GM06990 (cell line): ENCODE data around the gene ARMC8.

Experiments
- DNase-seq: peaks from one replicate; pipeline ENCODE4 v3.0.0-alpha.2; 2011; ENCODE audit not compliant: insufficient read length; ENCODE audit errors: extremely low read depth
- H3K27me3 ChIP-seq: replicated peaks from 2 replicates; pipeline ENCODE4 v1.6.0; 2011; ENCODE audit warnings: low read length; ENCODE audit not compliant: control insufficient read depth, insufficient read depth
- H3K36me3 ChIP-seq: 2 replicates; pipeline ENCODE4 v1.5.1; 2011; ENCODE audit warnings: low read length; ENCODE audit not compliant: control insufficient read depth, insufficient read depth
- H3K4me3 ChIP-seq: replicated peaks from 2 replicates; pipeline ENCODE4 v1.5.1; 2011; ENCODE audit warnings: low read depth, mild to moderate bottlenecking, control low read depth, low read length
- CTCF ChIP-seq: IDR thresholded peaks from 2 replicates; pipeline ENCODE4 v1.5.1; 2011; ENCODE audit warnings: low read length, control low read depth, mild to moderate bottlenecking, inconsistent platforms; ENCODE audit not compliant: insufficient read depth, poor library complexity, severe bottlenecking

The ARMC8 gene

GRCh38 chr3:138254216-138254615, 67.1 kb downstream of the ARMC8 start:
- Histone ChIP-seq H3K27me3 (no peaks in the 10 kb centered on the region), H3K4me3 (no peak overlapping the region), H3K36me3 (no peaks in the 10 kb centered on the region)
- TF ChIP-seq CTCF = no peak
- DNase-seq = no peak

GRCh38 chr3:138256022-138256421, 68.9 kb downstream of the ARMC8 start:
- Histone ChIP-seq H3K36me3 (no peaks in the 10 kb centered on the region), H3K27me3 (no peaks in the 10 kb centered on the region), H3K4me3 (no peak overlapping the region)
- DNase-seq = no peak
- TF ChIP-seq CTCF = no peak

DNA sequence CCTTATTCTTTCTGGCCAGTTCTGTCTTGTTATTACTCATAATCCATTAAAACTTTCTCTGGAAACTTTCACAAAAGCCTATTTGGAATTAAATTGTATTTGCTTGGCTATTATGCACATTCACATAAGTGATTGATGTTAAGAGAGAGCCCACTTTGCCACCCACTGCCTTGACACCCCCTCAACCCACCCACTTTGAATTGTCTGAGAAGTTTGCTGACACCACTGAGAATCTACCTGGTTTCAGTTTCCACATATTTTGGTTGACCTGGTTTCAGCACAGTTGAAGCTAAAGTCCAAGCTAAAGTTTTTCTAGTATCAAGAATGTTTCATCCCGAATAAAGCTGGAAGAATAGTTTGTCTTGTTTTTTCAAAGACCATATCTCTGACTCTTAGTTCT, 70.9 kb downstream of the ARMC8 start:
- H3K27me3 ChIP-seq = no peaks in the 10 kb centered on the region
- no peaks in the 10 kb centered on the region; the same call in 1 of the 2 replicates for H3K36me3 ChIP-seq
- no peak overlapping the region for H3K4me3 ChIP-seq
- TF ChIP-seq CTCF = no peak
- DNase-seq = no peak

- no peak for TF ChIP-seq CTCF
- Histone ChIP-seq H3K27me3 (no peaks in the 10 kb centered on the region), H3K36me3 (no peaks in the 10 kb centered on the region; the same call in 1 of the 2 replicates), H3K4me3 (no peak overlapping the region)
- no peak for DNase-seq
These were observed 72.0 kb downstream of the ARMC8 start for GRCh38 chr3:138259126-138259525.

- no peak for DNase-seq
- no peaks in the 10 kb centered on the region; the same call in 1 of the 2 replicates for H3K36me3 ChIP-seq
- H3K27me3 ChIP-seq = no peaks in the 10 kb centered on the region
- TF ChIP-seq CTCF = no peak
- no peak overlapping the region for H3K4me3 ChIP-seq
These were observed 73.5 kb downstream of the ARMC8 start for GRCh38 chr3:138260611-138261010.

DNA sequence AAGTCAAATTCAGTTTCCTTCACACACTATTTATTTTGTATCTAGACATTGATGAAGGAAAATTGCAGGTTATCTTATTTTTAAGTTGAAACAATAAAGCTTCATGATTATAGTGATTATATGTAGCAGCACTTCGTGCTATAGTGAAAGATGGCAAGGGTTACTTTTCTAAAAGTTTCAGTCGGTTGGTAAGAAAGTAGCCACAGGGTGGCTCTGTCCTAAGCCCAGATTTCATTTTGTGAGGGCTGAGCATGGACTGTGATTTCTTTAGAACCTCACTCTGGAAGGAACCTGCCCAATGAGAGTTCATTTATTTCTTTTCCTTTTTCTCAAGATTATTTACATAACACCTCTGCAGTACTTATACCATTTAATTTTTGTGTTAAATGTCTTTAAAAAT, 76.0 kb downstream of the ARMC8 start:
- Histone ChIP-seq H3K4me3 (no peak overlapping the region), H3K27me3 (no peaks in the 10 kb centered on the region), H3K36me3 (peaks cover 2% of the 10 kb centered on the region)
- no peak for DNase-seq
- no peak for TF ChIP-seq CTCF
